HFF-Myc (cell line): ENCODE data around the gene MICAL2.

Source experiments
- DNase-seq: peaks from one replicate; pipeline ENCODE4 v3.0.0-alpha.2; 2011; ENCODE audit warnings: low read depth; ENCODE audit errors: extremely low read depth
- H3K4me3 ChIP-seq: replicated peaks from 2 replicates; pipeline ENCODE4 v1.5.1; 2011; ENCODE audit warnings: low read depth, mild to moderate bottlenecking, control low read depth, low read length
- TF ChIP-seq, protein P1 (sequence below): IDR thresholded peaks from 2 replicates; pipeline ENCODE4 v1.5.1; 2012; ENCODE audit warnings: mild to moderate bottlenecking, low read depth, low read length, control low read depth; ENCODE audit errors: missing control alignments

MICAL2 gene

DNA sequence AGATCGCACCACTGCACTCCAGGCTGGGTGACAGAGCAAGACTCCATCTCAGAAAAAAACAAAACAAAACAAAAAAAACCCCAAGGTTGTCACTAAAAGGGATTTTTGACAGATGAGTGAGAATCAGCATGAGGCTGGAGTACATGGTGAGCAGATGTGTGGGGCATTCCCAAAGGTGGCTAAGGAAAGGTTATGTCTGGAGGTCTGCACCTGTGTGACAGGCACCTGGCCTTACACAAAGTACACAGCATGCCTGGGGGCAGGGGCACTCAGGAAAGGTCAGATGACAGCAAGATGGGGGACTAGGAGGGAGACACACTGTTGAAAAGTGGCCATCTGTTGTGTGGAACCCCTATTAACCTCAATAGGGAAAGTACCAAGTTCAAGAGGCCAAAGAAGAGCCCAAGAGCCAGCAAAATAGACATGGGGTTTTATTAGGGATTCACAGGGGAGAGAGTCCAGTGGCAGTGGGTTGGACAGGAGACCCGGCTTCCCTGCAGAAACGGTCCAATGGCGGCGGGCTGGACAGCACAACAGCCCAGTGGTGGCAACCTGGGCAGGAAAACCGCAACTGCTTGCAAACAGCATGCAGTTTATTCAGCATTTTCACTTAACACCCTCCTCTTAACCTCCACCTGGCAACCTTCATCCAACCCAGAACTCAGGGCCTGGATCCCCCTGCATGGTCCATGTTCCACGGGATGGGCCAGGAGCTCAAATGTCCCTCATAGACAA lies 101.1 kb downstream of the MICAL2 start:
- DNase-seq, result no peak
- TF ChIP-seq, protein P1, sequence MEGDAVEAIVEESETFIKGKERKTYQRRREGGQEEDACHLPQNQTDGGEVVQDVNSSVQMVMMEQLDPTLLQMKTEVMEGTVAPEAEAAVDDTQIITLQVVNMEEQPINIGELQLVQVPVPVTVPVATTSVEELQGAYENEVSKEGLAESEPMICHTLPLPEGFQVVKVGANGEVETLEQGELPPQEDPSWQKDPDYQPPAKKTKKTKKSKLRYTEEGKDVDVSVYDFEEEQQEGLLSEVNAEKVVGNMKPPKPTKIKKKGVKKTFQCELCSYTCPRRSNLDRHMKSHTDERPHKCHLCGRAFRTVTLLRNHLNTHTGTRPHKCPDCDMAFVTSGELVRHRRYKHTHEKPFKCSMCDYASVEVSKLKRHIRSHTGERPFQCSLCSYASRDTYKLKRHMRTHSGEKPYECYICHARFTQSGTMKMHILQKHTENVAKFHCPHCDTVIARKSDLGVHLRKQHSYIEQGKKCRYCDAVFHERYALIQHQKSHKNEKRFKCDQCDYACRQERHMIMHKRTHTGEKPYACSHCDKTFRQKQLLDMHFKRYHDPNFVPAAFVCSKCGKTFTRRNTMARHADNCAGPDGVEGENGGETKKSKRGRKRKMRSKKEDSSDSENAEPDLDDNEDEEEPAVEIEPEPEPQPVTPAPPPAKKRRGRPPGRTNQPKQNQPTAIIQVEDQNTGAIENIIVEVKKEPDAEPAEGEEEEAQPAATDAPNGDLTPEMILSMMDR, result no peak
- no peak overlapping the region for H3K4me3 ChIP-seq

DNA sequence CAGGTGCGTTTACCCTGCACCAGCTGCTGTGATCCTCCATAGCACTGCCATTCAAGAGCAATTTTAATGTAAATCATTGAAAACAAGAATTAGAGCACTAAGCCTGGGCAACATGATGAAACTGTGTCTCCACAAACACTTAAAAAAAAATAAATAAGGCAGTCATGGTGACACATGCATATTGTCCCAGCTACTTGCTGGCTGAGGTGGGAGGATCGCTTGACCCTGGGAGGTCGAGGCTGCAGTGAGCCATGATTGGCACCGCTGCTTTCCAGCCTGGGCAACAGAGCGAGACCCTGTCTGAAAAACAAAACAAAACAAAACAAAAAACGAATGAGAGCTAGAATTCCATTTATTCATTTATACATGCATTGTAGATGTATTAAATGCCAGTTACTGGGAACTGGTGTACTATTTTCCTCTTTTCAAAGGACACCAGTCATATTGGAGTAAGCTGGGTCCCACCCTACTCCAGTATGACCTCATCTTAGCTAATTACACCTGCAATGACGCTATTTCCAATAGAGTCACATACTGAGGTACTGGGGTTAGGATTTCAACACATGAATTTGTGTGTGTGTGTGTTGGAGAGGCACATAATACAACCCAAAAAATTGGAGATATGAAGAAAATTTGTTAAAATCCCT lies 101.9 kb downstream of the MICAL2 start:
- TF ChIP-seq, protein P1, result no peak
- H3K4me3 ChIP-seq, result no peak overlapping the region
- DNase-seq, result no peak

DNA sequence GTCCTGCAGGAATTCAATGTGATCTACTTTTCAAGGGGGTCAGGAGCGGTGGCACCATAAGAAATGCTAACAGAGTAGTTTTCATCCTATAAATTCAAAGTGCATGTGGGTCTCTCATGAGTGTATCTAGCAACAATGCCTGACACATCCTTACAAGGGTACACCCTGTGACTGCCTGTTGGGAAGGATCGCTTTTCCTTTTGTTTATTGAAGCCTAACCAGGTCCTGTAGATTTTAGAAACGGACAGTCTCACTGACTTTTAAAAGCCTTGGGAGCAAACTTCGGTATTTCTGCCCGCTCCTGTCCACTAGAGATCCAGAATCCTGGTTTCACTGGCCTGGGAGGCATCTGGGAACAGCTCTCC lies 102.4 kb downstream of the MICAL2 start:
- no peak for DNase-seq
- H3K4me3 ChIP-seq, result no peak overlapping the region
- TF ChIP-seq, protein P1, result no peak

DNA sequence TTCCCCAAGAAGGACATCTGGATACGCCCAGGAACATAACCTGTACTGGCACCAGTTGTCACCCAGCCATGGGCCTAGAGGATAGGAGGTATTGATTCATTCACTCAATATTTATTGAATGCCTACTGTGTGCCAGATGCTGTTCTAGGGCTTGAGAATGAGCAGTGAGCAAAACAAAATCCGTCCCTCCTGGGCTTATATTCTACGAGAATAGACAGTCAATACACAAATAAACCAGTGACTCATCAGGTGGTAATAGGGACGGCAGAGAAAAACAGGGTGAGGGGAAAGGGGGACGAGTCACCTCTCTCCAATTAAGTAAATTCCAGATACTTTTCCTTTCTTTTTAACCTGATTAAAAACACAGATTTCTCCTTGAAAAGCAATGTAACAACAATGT lies 103.5 kb downstream of the MICAL2 start:
- TF ChIP-seq, protein P1, result no peak

DNA sequence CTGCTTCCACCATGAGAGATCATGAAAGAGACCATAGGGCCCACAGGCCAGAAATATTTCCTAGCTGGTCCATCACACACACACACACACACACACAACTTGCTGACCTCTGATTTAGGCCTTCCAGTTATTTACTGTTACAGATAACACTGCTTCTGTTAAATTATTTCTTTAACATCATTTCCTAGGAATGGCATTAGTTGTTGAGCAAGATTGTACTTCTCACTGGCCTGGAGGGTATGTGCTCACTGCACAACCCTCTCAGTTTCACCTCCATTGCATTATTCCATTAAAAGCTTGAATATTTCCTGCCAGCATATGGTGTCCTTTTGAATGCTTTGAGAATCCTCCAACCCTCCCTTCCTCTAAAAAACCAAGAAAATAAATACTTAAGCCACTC lies 104.4 kb downstream of the MICAL2 start:
- no peak overlapping the region for H3K4me3 ChIP-seq
- no peak for DNase-seq
- TF ChIP-seq, protein P1, result no peak

More for the DNA sequence above, 103.5 kb downstream of the MICAL2 start:
- no peak for DNase-seq
- no peak overlapping the region for H3K4me3 ChIP-seq

DNA sequence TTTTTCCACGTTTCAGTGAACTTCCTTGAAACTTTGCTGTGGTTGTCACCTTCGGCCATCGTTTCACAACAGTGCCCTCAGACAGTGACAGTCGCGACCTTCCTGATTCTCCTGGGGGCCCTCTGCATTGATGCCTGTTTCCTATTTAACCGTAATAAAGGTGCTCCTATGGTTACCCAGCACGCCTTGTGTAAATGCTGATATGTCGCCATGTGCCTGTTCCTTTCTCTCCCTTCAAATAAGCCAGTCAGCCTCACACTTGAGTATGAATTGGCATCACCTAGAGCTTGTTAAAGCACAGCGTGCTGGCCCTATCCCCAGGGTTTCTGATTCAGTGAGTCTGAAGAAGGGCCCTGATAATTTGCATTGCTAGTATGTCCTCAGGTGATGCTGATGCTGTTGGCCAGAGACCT lies 104.8 kb downstream of the MICAL2 start:
- TF ChIP-seq, protein P1, result no peak
- H3K4me3 ChIP-seq, result no peak overlapping the region
- DNase-seq, result no peak
